RKO (cell line): ENCODE results near the gene UNC5A.

Experiments
- DNase-seq: peaks from one replicate; pipeline ENCODE4 v3.0.0-alpha.2; 2016; ENCODE audit warnings: low spot score

The UNC5A gene

DNA sequence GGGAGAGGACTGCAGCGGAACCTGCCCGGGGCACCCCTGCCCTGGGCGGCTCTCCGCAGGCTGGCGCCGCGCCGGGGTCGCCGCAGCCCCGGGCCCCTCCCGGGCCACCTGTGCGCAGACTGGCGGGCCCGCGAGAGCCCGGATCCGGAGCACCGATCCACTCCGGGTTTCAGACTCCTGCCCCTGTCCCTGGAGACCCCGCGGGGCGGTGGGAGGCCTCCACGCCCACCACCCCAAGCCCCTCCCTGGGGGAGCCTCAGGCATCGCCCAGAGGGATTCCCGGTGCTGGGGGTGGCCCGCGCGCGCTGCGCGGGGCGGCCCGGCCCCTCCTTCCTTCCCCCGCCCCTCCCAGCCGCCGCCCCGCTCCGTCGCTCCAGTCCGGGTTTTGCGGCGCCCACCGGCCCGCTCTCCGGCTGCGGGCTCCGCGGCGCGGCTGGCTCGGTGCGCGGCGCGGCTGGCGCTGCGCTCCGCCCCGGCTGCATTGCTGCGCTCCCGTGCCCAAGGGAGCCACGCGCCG is at the start of gene UNC5A:
TSS of gene UNC5A (plus strand) at position 479 of the 517 bp plus-strand sequence. CDS start 192 bp downstream, outside the sequence.
- peak; percentile 51 for DNase-seq

DNA sequence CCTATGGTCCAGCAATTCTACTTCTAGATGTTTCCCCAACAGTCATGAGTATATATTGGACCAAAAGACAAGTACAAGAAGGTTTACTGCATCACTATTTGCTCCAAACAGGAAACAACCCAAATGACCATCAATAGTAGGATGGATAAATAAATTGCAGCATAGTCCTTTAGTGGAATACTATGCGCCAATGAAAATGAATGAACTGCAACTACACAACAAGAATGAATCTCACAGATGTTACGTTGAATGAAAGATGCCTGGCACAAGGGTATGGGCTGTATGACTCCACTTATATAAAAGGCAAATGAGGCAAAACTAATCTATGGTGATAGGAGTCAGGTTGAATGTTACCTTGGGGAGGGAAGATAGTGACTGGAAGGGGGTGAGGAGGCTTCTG is 48.6 kb upstream of the UNC5A start:
- DNase-seq = no peak

DNA sequence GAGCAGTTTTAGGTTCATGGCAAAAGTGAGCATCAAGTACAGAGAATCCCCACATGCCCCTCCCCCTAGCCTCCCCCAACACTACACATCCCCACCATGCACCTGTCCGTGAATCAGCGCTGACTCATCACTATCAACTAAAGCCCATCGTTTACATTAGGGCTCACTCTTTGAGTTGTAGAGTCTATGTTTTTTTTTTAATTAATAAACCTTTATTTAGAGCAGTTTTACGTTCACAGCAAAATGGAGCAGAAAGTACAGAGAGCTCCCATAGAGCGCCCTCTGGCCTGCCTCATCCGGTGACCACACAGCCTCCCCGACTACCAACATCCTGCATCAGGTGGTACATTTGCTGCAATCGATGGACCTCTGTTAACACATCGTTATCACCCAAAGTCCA is 47.9 kb upstream of the UNC5A start:
- peak; percentile 48 for DNase-seq

DNA sequence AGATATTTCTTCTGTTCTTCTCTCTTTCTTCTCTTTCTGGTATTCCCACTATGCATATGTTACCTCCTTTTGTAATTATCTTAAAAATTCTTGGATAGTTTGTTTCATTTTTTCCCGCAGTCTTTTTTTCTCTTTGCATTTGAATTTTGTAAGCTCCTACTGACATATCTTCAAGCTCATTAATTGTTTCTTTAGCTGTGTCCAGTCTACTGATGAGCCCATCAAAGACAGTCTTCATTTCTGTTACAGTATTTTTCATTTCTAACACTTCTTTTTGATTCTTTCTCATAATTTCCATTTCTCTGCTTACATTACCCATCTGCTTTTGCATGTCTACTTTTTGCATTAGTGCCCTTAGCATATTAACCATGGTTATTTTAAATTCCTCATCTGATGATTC is 44.7 kb upstream of the UNC5A start:
- no peak for DNase-seq

DNA sequence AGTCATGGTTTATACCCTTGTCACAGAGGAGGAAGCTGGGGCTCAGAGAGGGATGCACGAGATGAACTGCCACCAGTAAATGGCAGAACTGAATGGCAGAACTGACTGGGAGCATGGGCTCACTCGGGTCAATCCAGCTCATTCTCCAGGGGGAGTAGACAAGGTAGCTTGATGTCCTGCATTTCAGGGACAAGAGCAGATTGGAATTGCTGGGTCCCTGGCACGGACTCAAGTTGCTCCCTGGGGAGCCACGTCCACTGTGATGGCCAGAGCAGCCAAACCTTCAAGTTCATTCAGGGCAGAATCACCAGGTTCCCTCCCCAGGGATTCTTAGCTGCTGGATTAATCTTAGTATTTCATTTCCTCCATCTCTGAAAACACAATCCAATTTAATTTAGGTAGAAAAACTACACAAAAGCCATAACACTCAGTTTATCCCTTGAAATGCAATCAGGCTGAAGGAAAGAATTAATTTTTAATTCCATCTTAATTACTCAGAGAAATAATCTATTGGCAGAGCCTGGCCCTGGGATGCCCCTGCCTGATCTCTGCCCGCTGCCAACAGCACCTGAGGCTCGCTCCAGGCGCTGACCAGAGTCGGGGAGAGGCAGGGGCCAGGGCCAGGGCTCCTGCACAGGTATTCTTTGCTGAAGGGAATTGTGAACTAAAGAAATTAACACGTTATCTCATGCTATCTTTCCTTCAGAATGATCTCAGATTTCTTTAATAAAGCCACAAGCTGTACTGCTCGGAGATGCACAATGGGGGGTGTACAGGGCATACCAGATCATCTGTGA is 42.0 kb upstream of the UNC5A start:
- DNase-seq = no peak

DNA sequence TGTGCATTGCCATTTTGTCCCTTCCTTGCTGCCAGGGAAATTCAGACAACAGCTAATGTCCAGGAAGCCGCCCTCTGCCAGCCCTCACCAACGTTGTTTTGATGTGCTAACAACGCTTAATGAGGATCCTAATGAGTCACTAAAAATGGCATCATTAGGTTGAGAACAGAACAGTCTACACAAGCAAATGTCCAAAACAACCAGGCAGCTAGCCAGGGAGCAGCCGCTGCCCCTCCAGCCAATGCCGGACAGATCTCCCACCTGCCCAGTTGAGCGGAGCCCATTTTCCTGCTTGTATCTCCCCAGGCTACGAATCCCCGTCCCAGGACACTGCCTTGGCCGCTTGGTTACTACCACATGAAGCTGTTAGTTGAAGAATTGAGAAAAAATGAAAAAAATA is 40.4 kb upstream of the UNC5A start:
- DNase-seq = no peak

DNA sequence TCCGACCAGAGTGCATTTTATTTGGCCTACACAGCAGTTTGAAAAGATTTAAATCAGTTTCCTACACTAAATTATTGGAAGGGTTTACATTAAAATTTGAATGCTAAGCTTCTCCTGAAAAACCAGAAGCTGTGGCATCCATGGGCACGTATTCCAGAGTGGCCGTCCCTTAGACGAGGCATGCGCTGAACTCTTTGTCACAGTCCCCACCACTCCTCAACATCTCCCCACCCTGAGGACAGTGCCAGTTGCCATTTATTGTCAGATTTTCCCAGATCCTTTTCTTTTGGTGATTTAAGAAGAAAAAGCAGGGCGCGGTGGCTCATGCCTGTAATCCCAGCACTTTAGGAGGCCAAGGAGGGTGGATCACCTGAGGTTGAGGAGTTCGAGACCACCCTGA is 39.9 kb upstream of the UNC5A start:
- DNase-seq = no peak

DNA sequence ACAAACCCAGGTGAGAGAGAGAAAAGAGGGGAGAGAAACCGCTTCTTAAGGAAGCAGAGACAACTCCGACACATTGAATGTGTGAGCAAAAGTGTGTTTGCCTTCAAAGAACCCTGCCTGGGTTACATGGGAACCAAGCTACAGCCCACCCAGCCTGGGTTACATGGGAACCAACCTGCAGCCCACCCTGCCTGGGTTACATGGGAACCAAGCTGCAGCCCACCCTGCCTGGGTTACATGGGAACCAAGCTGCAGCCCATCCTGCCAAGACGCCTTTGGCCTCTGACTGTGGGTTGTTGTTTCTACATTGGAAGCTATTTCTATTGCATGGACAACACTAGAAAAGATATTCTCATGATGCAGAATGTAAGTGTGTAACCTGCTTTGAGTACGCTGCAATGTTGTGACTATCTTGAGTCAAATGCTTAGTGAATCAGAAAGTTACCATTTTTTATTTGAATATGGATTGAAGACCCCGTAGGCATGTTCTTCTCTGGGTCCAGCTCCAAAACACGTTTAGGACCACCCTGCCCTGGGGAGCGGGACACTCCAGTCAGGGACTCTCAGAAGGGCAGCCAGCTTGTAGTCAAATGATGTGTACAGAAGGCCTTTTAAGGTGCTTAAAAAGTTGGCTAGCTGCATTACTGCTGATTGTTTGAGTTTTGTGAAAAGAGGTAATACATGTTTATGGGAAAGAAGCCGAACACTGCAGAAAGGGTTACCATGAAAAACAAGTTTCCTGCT is 39.1 kb upstream of the UNC5A start:
- DNase-seq = no peak

DNA sequence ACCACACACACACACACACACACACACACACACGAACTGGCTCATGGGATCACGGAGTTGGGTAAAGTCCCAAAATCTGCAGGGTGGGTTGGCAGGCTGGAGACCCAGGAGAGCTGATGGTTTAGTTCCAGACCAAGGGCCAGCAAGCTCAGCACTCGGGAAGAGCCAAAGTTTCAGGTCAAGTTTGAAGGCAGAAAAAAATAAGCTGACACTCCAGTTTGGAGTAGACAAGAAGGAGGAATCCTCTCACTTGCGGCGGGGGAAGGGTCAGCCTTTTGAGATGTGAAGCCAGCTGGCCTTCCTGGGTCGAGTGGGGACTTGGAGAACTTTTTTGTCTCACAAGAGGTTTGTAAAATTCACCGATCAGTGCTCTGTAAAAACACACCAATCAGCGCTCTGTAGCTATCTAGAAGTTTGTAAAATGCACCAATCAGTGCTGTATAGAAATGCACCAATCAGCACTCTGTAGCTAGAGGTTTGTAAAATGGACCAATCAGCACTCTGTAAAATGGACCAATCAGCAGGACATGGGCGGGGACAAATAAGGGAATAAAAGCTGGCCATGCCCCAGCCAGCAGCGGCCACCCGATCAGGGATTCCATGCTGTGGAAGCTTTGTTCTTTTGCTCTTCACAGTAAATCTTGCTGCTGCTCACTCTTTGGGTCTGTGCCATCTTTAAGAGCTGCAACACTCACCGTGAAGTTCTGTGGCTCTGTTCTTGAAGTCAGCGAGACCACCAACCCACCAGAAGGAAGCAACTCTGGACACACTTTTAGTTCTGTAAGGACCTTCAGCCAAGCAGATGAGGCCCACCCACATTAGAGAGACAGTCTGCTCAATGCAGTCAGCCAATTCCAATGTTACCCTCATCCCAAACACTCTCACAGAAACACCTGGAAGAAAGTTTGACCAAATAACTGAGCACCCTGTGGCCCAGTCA is 37.8 kb upstream of the UNC5A start:
- no peak for DNase-seq

DNA sequence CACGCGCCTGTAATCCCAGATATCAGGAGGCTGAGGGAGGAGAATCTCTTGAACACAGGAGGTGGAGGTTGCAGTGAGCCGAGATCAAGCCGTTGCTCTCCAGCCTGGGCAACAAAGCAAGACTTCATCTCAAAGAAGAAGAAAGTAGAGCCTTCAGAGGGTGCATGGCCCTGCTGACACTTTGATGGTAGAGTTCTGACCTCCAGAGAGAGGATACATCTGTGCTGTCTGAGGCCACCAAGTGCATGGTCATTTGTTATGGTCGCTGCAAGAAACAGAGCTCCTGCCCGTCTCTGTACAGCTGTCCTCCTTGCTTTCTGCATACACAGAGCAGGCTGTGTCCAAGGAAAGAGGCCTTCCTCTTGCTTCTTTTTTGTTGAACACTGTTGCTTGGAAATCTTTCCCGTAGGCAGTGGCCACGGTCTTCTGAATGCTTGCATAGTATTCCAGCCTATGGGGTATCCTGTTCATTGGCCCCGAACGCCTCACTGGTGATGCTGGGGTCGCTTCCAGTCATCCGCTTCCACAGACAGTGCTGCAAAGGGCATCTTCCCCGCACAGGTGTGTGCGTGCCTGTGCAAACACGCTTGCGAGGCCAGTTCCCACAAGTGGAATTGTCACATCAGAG is 36.8 kb upstream of the UNC5A start:
- DNase-seq = no peak

DNA sequence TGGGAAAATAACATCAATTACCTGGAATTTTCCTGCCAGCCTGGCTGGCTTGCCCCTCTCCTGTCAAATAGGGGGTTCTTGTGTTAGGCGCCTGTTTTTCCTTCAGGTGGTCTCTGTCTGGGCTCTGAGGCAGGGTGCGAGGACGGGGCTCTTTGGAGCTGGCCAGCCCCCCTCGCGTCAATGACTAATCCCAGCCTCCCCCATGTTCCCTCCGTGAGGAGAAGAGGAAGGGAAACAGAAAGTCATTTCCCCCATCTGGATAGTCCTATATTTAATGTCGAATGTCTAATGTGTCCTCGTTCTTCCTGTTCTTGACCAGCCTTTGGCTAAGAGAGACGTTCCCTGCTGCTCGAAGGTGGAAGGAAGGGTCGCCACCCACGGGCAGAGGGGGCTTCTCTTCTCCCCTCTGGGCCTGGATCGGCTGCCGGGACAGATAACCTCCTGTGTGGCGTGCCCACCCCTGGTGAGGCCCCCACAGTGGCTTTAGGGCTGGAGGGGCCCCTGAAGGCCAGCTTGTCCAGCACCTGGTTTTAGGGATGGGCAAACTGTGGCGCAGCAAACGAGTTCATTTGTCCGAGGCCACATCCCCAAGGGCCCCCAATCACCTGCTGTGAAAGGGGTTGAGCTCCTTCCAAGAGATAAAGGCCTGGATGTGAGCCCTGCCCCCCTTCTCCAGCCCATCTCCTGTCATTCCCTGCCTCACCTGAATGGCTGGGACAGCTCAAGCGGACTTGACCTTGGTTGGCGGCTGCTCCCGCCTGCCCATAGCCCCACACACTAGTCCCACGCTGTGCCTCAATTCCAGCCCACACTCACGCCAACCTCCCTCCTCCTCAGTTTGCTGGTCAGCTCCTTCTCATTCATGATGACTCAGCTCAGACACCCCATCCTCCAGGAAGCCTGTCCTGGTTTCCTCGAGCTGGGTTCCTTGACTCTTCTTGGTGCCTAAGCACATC is 35.9 kb upstream of the UNC5A start:
- DNase-seq = no peak

DNA sequence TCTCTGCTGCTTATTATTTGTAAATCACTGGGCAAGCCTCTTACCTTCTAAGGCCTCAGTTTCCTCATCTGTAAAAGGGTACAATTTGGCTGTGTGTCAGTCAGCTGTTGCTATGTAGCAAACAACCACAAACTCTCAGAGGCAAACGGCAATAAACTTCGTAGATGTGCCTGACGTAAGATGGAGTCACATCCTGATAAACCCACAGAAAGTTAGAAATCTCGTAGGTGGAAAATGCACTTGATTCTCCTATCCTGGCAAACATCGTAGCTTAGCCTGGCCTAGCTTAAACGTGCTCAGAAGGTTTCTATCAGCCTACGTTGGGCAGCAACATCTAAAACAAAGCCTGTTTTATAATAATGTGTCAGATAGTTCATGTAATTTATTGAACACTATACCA is 35.0 kb upstream of the UNC5A start:
- peak; percentile 13 for DNase-seq

DNA sequence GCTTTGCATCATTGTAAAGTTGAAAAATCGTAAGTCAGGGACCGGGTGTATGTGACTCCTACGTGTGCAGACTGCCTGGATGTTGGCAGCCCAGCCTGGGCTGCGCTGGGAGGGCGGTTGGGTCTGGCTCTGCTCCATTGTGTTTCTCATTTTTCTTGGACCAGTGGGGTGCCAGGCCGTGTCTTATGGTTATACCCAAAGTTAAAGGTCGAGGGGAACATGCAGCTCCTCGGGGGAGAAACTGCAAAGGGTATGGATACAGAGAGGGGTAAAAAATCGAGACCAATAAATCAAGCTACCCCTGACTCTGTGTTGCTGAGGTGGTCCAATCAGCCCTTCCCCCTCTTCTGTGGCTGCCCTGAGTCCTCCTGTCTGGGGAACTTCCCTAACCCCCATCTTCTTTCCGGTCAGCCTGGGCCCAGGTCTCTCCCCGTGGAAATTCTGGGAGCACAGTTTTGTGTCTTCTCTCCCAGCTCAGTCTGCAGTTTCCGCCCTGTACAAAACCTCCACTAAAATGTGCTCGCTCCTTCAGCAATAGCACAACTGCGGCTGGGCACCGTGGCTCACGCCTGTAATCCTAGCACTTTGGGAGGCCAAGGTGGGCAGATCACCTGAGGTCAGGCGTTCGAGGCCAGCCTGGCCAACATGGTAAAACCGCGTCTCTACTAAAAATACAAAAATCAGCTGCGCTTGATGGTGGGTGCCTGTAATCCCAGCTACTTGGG is 34.1 kb upstream of the UNC5A start:
- DNase-seq = no peak

DNA sequence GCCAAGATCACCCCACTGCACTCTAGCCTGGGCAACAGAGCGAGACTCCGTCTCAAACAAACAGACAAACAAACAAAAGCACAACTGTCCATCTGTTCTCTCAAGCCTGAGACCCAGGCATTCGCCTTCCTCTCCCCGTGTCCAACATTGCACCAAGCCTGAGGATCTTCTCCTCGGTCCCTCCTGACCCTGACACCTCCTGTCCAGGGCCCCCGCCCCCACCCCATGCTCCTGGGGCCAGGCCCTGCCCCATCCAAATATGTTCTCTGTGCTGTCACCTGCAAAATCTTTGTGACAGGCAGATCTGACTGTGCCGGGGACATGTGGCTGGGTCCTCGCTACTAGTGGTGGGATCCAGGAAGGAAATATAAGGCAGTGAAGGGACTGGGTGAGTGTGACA is 33.4 kb upstream of the UNC5A start:
- no peak for DNase-seq

DNA sequence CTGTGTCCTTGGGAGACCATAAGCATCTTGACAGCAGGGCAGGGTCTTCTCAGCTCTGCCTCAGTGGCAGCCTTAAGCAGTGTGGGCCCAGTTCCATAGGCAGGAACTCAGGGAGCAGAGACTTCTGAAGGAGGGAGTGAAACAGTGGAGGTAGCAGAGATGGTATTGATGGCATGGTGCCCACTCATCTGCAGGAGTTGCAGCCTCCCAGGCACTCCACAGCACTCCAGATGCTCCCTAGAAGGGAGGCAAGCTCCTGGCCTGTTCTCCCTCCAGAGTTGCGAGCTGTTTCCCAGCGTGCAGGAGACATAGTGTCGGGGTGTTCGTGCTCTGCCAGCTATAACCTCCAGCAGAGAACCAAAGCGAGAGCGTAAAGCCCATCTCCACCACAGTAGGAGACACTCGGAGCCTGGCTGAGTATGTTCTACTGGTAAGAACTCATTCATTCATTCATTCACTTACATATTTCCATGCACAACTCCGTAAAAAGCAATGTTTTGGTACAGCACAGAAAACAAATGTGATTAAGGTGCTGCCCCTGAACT is 31.4 kb upstream of the UNC5A start:
- no peak for DNase-seq

DNA sequence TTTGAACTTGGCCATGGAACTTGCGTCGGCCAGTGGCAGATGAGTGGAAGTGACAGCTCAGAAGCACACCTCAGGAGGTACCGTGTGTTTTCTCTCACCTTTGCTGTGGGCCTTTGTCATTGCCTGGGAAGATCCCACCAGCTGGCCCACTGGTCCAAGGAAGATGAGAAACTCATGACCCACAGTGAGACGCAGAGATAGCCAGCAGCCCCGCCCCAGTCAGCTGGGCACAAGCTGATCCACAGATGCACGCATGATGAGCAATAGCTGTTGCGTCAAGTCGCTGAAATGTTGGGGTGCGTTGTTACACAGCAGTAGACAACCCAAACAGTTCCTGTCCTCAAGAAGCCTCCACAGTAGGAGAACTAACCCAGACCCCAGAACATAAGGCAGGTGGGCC is 30.8 kb upstream of the UNC5A start:
- peak; percentile 22 for DNase-seq

DNA sequence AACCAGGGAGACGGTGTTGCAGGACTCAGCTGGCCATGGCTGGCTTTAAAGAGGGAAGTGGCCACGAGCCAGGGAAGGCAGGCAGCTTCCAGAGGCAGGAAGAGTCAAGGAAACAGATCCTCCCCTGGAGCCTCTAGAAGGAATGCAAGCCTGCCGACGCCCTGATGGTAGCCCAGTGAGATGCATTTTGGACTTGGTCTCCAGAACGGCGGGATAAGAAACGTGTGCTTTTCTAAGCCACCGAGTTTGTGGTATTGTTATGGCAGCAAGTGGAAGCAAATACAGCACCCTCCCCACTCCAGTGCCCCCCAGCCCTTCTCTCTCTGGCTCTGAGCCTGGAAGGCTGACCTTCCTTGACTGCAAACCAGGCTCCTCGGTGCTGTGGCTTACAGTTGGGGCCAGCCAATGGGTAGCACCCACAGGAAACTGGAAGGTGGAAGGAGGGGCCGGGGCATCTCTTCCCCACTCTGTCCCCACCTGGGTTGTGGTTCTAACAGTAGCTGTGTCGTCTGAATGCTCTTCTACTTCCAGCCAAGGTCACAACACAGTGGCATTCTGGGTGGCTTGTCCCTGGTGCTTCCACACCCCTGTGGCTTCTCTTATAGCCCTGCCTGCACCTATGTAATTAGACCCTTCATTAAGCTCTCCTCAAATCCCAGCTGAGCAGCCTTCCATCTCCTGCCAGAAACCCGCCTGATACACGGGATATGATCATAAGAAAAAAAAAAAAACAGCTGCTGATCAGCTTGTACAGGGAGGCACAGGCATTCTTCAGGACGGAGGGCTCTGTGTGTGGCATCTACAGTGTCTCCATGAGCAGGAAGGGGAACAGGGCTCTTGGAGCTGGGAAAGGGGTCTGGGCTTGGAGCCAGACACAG is 29.9 kb upstream of the UNC5A start:
- DNase-seq = no peak

DNA sequence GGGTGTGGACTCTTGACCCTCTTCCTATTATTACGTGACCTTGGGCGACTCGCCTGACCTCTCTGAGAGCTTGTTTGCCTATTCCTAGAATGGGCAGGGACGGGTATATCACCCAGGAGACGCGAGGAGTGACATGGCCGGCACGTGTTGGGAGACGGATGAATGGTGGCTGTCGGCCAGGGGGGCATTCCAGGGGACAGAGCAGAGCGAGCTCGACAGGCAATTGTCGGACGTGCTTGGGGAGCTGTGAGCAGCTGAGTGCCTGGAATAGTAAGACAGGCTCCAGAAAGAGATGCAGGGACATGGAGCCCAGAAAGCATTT is 29.3 kb upstream of the UNC5A start:
- DNase-seq = no peak
